ENCODE results near the gene SLC22A3.
A peak's percentile ranks its signal among the peaks of the same experiment; 100 is the strongest.
"Not testable (repeated sequence)": the region's sequence is repeated elsewhere in the genome, so short reads cannot be mapped to it uniquely, and the experiment has no call there.

SLC22A3 gene

DNA sequence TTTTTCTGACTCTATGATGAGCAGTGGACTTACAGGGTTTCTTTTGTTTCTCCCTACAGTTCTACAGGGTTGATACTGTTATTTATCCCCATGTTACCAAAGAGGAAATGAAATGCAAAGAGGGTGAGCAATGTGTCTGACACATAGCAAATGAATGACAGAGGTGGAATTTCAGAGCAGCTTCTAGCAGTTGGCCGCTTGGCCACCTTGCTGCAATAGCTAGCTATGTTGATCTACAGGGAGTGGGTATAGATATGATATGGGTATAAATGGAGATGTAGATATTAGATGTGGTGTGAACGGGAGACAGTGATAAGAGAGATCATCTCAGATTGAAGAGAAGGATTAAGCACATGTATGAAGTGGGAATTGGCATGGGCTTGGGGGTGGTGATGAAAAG is 10.9 kb upstream of the SLC22A3 start:
- DNase-seq, result no peak

DNA sequence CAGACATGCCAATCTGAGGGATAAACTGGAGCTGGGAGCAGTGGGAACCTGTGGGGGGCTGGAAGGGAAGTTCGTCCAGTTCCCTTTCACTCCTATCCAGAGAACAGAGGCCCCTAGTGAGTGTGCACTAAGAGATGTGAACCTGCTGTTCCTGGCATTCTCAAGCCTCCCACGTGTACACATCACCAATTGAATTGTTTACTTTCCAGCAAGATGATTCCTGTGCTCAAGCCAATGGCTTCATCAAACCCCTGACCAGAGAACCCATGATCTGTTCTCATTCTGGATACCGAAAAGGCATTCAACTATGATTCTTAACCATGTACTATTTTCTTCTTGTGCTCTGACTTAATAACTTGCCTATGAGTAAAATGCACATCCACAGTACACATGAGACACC is 10.2 kb upstream of the SLC22A3 start:
- no peak for DNase-seq

DNA sequence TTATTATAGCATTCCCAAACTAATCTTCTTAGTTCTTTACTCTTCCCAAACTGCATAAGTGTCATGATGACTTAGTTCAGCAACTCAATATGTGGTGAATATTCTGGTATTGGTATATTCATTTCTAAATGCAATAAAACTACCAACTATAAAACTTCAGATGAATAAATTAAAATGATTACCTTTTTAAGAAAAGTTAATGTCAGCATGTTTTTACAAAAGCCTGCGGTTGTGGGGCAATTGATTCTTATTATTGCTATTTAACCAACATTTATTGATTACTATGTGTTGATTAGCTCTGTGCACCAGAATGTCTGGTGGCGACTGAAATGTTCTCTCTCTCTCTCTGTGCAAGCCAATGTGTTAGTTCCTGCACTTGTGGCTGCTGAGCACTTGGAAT is 5.0 kb upstream of the SLC22A3 start:
- no peak for DNase-seq

DNA sequence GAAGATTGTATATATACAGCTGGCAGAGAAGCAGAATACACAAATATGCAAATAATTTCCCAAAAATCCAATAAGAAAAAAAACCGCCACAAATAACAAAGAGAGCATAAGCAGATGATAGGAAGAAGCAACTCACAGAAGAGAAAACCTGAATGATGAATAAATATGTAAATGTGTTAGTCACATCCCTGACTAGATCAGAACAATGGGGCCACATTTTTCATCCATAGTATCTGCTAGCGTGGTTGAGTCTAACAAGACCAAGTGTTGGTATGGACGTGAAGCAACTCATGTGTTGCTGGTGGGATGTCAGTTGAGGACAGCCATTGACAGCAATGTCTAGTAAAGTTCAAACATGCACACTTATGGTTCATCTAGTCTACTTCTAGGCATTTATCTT is 3.9 kb upstream of the SLC22A3 start:
- DNase-seq, result no peak

DNA sequence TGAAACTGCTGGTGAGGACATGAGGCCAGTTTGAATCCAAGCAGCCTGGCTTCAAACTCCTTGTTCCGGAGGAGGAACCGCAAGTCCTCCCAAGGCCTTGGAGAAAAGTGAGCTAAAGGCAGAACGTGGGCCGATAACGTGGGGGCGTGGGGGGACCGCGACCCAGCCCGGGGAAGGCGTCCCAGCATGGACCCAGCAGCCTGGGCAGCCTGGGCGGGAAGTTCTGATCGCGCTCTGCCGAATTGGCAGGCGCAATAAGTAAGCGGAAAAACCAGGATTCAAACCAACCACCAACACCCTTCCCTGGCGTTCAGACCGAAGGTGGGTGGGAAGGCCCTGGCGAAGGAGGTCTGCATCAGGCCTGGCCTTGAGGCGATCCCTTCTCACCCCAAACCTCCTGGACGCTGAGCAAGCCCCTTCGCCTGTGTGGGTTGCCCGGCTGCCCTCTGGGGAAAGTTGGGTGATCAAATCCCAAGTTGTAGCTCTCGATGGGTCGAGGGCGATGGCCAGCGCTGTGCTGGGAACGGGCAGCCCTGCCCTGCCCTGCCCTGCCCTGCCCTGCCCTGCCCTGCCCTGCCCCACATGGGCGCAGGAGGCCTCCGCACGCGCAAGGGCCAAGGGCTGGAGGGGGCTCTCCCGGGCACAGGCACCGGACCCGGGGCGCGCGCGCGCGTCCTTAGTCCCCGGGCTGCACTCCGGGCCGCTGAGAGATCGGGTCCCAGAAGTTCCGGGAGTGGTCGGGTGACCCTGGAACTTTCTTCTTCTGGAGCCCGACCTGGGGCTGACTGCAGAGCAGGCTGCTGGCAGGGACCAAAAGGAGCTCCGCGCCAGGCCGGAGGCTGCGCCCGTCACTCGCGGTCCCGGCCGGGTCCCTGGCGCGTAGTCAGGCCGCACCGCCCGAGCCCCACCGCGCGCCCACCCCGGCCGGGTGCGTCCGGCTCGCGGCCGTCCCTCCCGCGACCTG is 637 bp upstream of the SLC22A3 start:
- no peak for DNase-seq

DNA sequence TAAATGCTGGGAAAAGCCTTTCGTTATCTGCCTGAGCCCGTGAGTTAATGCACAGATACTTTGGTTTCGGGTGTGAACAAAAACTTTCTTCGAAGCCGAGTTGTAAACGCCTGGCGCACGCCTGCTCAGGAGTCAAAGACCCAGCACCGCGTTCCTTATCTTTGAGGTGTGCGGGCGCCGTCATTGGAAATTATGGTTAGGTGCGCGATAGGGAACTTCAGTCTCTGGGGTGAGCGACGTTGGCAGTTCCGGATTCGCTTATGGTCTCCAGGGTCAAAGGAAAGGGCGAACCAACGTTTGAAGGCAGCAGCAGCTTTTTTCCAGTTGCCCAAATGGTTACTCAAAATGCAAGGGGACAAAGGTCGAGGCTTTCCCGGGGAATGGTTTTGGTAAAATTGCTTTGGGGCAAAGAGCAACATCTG is 853 bp downstream of the SLC22A3 start:
- no peak for DNase-seq

DNA sequence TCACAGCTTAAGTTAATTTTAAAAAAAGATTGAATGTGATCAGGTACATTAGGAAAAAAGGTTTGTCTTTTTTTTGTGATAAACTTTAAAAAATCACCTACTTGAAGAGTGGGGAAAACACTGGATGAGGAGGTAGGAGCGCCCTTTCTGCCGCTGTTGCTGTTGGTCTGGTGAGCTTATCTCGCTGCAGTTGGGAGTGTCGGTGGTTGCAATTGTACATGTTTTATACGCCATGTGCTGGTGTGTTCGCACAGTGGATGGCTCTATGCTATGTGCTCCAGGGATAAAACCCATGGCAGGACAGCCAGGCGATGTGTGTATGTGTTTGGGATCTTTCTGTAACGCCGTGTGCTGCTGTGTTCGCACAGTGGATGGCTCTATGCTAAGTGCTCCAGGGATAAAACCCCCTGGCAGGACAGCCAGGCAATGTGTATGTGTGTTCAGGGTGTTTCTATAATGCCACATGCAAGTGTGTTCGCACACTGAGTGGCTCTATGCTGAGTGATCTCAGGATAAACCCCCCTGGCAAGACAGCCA is 1.7 kb downstream of the SLC22A3 start:
- DNase-seq, result no peak

DNA sequence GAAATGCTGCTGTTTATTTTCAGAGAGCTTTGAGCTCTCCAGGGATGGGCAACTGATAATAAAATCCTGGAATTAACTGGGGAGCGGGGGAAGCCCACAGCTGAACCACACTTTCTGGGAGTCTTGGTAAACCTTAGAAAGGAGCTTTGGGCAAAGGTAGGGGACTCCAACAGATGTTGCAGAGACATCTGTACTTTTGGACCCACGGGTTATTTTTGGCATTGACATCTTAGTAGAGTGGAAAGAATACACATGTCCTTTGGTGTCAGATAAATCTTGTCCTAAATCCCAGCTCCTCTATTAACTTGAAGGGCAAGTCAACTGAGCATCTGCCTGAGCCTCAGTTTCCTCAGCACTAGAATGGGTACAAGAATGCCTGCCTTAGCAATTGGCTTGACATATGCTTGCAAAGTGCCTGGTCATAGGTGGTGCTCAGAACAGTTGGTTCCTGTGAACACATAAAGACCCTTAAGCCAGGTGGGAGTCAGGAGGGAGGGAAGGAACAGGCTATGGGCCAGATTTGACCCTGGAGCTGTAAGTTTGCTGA is 5.8 kb downstream of the SLC22A3 start:
- DNase-seq, result no peak

DNA sequence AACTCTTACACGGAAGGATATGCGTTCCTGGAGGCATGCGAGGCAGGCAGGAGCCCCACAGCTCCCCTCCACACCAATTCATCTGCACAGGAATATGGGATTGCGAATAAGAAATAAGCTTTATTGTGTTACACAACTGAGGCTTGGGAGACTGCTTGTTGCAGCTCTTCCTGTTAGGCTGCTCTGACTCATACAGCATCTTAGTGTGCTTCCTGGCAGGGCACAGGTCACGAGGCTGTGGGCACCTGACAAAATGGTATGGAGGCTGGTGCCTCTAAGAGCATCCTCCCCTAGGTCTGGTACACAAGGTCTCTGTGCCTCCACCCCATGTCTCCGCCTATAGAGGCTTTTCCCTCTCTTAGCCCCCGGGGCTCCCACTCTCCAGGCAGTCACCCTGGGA is 6.8 kb downstream of the SLC22A3 start:
- no peak for DNase-seq

DNA sequence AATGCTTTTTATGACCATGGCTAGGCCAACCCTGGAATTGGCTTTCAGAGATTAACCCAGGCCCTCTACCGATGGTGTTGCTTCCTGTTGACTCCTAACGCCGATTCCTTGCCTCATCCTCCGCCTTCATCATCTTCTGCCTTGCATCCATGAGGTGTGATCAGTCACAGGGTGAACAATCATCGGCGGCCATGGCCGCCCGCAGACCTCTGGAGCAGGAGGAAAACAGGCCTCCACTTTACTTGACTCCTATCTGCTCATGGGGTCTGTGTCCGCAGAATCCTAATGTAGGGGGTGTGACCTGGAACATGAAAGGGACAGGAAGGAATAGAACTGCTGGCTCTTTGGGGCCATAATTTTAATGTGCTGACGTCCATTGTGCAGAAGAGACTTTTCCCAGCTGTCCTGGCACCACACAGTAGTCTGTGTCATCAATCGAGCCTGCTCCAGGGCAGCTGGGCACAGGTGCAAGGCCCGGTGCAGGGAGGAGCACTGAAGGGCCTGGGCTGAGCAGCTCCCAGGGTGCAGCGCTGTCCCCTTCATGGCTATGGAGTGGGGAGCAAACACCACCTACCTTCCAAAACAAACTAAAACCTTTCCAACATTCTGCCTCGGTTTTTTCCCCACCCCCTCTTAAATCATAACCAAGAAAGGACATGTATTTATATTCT is 8.0 kb downstream of the SLC22A3 start:
- DNase-seq, result peak; percentile 50

DNA sequence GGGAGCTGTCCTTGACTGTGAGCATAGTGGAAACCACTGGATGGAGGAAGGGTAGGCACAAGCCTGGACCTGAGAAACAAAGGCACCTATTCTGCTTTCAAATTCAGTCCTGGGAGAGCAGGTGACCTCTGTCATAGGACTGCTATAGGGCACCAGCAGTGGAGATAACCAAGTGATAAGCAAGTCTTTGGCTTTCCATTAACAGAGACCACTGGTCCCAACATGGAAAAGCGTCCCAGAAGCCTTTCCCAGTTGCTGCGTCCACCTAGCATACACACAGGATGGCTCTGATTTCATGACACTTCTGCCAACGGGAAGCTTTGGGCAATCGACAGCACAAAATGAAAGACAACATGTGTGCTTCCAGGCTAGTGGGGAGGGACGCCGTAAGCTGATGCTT is 8.9 kb downstream of the SLC22A3 start:
- DNase-seq, result no peak

DNA sequence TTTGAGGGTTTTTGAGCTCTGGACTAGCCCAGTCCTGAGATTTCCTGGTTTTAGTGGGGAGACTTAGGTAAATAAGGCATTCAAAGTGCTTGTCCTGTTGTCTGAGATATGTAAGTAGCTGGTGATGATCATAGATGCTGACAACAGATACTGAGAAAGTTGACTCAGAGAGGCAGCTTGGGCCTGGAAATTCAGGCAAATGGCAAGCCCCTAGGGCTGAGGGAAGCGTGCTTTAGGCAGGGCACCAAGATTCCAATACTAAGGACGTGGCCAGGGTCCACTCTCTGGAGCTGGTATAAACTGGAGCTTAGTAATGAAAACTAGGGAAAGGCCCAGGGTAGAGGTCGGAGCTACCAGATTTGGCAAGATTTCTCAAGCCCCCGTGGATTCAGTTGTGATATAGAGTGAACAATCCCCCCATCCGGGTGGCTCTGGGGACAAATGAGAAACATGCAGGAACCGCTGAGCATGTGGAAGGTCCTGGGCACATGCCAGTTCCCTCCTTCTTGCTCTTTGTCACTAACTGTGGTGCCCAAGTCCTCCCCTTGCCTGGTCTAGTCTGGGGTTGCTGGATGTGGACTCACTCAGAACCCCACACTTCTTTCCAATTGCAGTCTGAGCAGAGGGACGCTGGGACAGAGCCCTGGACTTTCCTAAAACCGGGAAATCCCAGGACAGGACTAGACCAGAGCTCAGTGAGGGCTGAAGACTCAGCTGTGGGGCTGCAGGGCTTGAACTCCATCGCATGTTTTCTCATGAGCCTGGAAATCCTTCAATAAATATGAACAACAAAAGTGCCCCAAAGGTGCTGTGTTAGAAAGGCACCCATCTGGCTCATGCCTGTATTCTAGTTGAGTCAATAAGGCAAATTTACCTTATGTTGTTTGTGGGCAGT is 10.3 kb downstream of the SLC22A3 start:
- no peak for DNase-seq

DNA sequence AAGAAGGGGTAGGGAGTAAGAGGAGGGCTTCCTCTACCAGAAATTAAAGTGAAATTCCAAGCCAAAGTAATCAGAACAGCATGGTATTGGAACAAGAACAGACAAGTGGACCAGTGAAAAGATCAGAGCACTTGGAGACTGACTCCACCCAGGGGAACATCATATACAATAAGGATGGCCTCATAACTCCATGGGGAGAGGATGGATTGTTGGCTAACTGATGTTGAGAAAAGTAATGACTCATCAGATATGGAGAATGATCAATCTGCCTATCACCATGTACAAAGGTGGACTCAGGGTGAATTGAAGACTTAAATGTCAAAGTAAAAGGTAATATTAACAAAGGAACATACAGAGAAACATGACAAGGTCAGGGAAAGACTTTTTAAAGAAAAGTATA is 12.8 kb downstream of the SLC22A3 start:
- no peak for DNase-seq

DNA sequence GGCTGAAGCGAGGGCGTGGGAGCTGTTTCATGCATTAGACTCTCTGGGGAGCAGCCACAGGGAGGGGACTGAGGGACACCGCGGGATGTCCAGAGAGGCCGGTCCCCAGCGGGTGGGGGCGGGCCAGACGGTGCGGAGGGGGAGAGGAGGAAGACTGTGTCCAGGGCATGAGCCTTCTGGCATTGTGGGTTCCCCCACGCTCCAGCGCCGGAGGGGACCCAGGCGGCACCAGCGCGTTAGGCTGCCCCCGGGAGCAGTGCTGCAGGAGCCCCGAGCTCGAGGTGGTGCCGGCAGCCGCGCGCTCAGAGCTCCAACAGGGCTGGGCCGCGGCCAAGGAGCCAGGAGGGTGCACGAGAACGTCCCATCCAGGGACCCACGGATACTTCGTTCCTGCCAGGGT is 14.4 kb downstream of the SLC22A3 start:
- no peak for DNase-seq

DNA sequence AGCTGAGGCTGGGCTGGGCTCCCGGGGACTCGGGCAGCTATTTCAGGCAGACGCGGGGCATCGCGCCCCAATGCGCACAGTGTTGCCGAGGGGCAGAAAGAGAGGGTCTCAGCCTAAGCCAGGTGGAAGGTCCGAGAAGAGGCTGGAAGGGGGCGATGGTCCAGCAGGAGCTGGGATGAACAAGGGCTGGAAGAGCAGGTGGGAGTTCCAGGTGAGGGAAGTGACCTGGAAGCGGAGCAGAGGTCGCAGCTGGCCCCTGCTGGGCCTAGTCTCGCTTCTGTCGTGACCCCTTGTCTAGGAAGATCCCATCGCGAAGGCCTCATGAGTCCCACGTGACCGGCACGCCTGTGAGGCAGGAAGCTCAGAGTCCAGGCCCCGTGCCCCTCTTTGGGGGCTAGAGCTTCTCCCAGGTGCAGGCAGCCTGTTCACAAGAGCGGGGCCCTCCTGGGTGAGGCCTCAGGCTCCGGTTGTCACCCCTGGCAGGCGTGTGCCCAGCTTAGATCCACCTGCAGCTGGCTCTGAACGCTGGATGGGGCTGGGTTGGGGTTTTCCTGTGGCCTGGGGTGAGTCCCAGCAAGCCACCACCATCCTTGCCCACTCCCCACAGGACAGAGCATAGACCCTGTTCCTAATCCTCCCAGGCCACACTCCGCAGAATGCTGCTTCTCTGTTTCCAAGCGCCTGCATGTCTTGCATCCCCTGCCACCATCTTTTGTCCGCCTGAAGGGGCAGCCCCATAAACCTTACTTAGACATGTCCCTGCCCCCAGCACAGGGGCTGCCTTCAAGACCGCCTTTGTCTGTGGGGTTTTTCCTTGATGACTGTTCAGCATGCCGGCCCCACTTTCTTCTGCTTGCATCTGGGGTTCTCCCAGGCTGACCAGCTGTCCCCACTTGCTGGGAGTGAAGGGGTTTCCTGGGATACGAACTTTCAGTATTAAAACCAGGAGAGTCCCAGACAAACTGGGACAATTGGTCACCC is 15.1 kb downstream of the SLC22A3 start:
- DNase-seq, result no peak

DNA sequence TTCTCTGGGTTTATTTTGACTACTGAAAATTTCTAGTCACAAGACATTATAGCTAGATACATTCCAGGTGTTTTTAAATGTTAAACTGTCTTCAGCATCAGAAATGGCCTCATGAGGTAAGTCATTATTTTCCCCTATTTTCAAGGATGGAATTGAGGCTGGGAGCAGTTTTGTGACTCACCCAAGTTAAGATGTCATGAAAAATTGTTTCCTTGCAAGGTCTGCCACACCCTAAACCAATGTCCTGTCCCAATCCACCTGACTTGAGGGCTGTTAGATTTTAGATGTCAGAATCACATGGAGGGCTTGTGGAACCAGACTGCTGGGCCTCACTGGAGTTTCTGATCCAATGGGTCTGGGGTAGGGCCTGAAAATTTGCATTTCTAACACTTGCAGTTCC is 16.9 kb downstream of the SLC22A3 start:
- no peak for DNase-seq

DNA sequence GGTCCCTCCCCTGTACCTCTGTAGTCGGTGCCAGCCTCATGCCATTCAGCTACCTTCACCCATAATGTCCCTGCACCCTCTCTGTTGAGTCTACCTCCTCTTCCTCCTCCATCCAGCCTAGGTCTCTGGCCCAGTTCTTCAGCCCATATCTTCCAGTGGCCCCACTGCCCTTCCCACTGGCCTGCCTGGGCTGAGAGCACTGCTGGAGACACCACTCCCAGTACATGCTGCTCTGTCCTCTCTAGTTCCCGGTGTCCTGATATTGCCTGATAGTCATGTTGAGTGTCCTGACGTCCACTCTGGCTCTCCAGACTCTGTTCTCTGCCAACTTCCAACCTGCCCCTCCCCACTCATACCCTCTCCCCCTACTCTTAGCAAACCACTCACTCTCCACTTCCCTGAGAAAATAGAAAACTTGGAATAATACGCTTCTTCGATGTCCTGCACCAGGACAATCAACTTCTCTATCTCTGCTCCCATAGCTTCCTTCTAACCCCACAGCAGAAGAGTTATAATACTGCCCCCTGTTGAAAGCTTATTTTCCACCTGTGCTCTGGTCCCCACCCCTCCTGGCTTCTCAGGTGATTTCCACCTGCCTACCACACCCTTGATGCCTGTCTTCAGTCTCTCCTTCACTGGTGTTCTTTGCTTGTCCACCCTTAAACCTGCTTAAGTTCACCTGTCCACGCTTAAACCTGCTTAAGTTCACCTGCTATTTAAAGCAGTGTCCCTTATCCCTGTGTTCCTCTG is 19.8 kb downstream of the SLC22A3 start:
- no peak for DNase-seq

DNA sequence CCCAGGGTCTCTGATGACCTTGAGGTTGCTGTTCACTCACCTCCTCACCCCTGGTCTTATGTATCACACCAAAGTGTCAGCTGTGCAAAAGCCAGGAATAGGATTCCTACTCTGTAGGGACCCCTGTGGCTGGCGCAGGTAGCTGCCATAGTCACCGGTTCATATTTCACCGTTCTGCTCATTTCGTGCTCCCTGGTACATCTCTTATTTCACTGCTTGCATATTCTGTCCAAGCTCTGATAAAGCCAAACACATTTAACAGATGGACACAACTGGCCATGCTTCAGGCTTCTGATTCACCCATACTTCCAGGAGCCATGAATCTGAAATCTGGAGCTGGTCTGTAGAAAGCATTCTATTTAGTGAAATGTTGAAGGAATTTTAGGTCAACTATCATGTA is 20.5 kb downstream of the SLC22A3 start:
- no peak for DNase-seq

DNA sequence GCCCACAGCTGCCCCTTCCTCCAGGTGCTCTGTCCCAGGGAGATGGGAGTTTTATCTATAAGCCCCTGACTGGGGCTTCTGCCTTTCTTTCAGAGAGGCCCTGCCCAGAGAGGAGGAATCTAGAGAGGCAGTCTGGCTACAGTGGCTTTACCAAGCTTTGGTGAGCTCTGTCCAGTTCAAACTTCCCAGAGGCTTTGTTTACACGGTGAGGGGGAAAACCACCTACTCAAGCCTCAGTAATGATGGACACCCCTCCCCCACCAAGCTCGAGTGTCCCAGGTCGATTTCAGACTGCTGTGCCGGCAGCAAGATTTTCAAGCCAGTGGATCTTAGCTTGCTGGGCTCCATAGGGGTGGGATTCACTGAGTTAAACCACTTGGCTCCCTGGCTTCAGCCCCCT is 25.4 kb downstream of the SLC22A3 start:
- not testable (repeated sequence) for DNase-seq

DNA sequence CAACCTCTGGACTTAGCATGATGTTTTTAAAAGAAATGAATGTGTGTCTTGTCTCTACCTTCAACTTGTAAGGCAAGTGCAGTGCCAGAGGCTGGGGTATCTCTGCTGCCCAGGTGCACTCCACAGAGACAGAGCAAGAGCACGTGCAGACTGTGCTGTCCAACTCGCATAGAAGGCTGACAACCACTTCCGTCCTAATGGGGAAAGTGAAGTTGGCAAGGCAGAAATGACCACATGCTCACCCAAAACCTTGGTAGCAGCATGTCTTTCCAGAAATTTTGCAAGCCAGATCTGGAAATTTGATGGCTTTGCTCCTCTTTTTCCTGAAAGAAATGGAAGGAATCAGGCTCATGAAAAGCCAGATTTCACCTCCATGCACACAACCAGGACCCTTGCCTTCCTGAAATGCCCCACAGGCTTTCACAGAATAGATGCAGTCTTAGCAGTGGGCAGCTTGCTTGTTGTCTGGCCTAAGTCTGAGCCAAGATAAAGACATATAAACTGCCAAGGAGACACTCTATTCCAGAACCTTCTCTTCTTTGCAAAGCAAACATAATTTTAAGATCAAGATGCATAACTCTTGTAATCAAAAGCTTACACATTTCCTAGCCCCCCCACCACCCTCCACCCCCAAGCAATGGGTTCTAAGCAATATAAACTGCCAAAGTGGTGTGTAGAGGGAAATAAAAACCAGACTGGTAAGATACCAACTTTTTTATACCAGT is 26.8 kb downstream of the SLC22A3 start:
- no peak for DNase-seq

Data from SHP77 treated with DMSO at 0.1 percent for 48 hours (cell line).